ENCODE data around the gene TPTE2.
A peak's percentile ranks its signal among the peaks of the same experiment; 100 is the strongest.

- TF ChIP-seq SRF (IDR thresholded peaks at IDR 0.05; ENCODE audit: low read depth in 2 of 2, low read length in 2 of 2) (peak in 1 of 2 experiments; percentile 59; a peak in 1 of 4 replicates), PRDM15 (CRISPR knock-in tag; IDR thresholded peaks at IDR 0.05) (no peak), HDAC6 (IDR thresholded peaks at IDR 0.05; ENCODE audit: unreplicated experiment) (no peak), KDM1A (IDR thresholded peaks at IDR 0.05; ENCODE audit: borderline replicate concordance) (no peak), RFX5 (IDR thresholded peaks at IDR 0.05; ENCODE audit: low read depth, low read length) (no peak)
Measured at GRCh38 chr13:19586904-19587634, 25.7 kb upstream of the TPTE2 start.
